HepG2 (cell line): Measurements from ENCODE around the gene KLHL12. TPM values are rescaled to one million over a fixed set of nuclear protein-coding genes. Genes with fewer than 3 reads are reported as not detected.

Experiments
- ARHGAP35 ChIP-seq: sonication (generic); formaldehyde crosslinking; IDR thresholded peaks from 2 replicates; pipeline ENCODE4 v1.9.0; 2022; ENCODE audit warnings: mild to moderate bottlenecking, inconsistent platforms, moderate library complexity, missing genetic modification reagents, borderline replicate concordance
- ARNTL ChIP-seq: sonication (generic); formaldehyde crosslinking; IDR thresholded peaks from 2 replicates; pipeline ENCODE4 v1.4.0; 2020; ENCODE audit warnings: mild to moderate bottlenecking, missing genetic modification reagents
- CHD4 ChIP-seq: fragments of 200-600 bp; sonication (generic); IDR thresholded peaks from 2 replicates; pipeline ENCODE4 v1.7.0; 2017; ENCODE audit warnings: mild to moderate bottlenecking, low read length, borderline replicate concordance
- ESRRA ChIP-seq: sonication (generic); formaldehyde crosslinking; IDR thresholded peaks from 2 replicates; pipeline ENCODE4 v1.5.1; 2020; ENCODE audit warnings: mild to moderate bottlenecking, low read depth, missing genetic modification reagents
- GABPB1 ChIP-seq: IDR thresholded peaks from 2 replicates; pipeline ENCODE4 v1.6.1; 2016; ENCODE audit warnings: mild to moderate bottlenecking, missing genetic modification reagents, moderate library complexity, missing compliant biosample characterization
- KLF16 ChIP-seq, 2 experiments: sonication (generic) in 1 of 2; formaldehyde crosslinking in 1 of 2; IDR thresholded peaks; 2 replicates each; pipeline versions ENCODE4 v1.6.1 to v1.8.0; 2016 to 2023; ENCODE audit warnings: missing genetic modification reagents in 2 of 2, missing compliant biosample characterization in 1 of 2
- KMT2B ChIP-seq: IDR thresholded peaks from 2 replicates; pipeline ENCODE4 v1.6.1; 2016; ENCODE audit warnings: missing genetic modification reagents, missing compliant biosample characterization
- MNT ChIP-seq: fragments of 450-650 bp; IDR thresholded peaks from 2 replicates; pipeline ENCODE4 v1.6.1; 2016
- PRDM15 ChIP-seq: sonication (generic); formaldehyde crosslinking; IDR thresholded peaks from 2 replicates; pipeline ENCODE4 v1.4.0; 2020; ENCODE audit warnings: missing genetic modification reagents
- XBP1 ChIP-seq: sonication (generic); formaldehyde crosslinking; IDR thresholded peaks from 2 replicates; pipeline ENCODE4 v1.5.0; 2020; ENCODE audit warnings: missing genetic modification reagents
- YEATS4 ChIP-seq: sonication (generic); formaldehyde crosslinking; IDR thresholded peaks from 2 replicates; pipeline ENCODE4 v1.4.0; 2020; ENCODE audit warnings: missing genetic modification reagents, borderline replicate concordance
- ZKSCAN1 ChIP-seq: fragments of 150-350 bp; IDR thresholded peaks from 2 replicates; pipeline ENCODE4 v1.6.1; 2014; ENCODE audit warnings: low read length
- ZNF260 ChIP-seq: sonication (generic); formaldehyde crosslinking; IDR thresholded peaks from 2 replicates; pipeline ENCODE4 v1.4.0; 2020; ENCODE audit warnings: missing genetic modification reagents, low read depth, mild to moderate bottlenecking, borderline replicate concordance
- ZNF275 ChIP-seq: sonication (generic); formaldehyde crosslinking; IDR thresholded peaks from 2 replicates; pipeline ENCODE4 v1.8.0; 2022; ENCODE audit warnings: missing genetic modification reagents, mild to moderate bottlenecking, inconsistent platforms, borderline replicate concordance
- ZNF432 ChIP-seq: sonication (generic); formaldehyde crosslinking; IDR thresholded peaks from 2 replicates; pipeline ENCODE4 v1.5.0; 2020; ENCODE audit warnings: missing genetic modification reagents, mild to moderate bottlenecking, borderline replicate concordance
- ZNF501 ChIP-seq: sonication (generic); formaldehyde crosslinking; IDR thresholded peaks from 2 replicates; pipeline ENCODE4 v1.5.1; 2020; ENCODE audit warnings: mild to moderate bottlenecking, moderate library complexity, missing genetic modification reagents
- ZNF644 ChIP-seq: IDR thresholded peaks from 2 replicates; pipeline ENCODE4 v1.6.1; 2016; ENCODE audit warnings: low read depth
- ZSCAN22 ChIP-seq: sonication (generic); formaldehyde crosslinking; IDR thresholded peaks from 2 replicates; pipeline ENCODE4 v1.4.0; 2020; ENCODE audit warnings: mild to moderate bottlenecking, missing genetic modification reagents
- polyA plus RNA-seq, 8 experiments: library from polyadenylated mRNA; depleted of rRNA in 3 of 8; stranded (reverse) in 7 of 8; unstranded in 1 of 8; fragments of >200 nt; fragmentation: Illumina TruSeq in 4 of 8; extraction: Trizol in 4 of 8; gene quantifications; 2 replicates each; pipeline versions ENCODE4 v1.2.1 to v1.2.3, GENCODE V29; 2011 to 2016; ENCODE audit warnings: low read depth in 4 of 8, missing spikeins in 1 of 8, mixed read lengths in 1 of 8; ENCODE audit not compliant: insufficient read depth in 1 of 8
- total RNA-seq, 5 experiments: library from RNA; depleted of rRNA; stranded (reverse); fragments of >200 nt; fragmentation: Illumina TruSeq; extraction: Trizol; gene quantifications; 2 replicates each; pipeline ENCODE4 v1.2.3, GENCODE V29; 2016; ENCODE audit warnings: low read depth in 1 of 5
- TF ChIP-seq, protein P1 (sequence below): sonication (generic); formaldehyde crosslinking; IDR thresholded peaks from 2 replicates; pipeline ENCODE4 v1.9.0; 2021; ENCODE audit warnings: missing genetic modification reagents, mild to moderate bottlenecking, borderline replicate concordance
- TF ChIP-seq, protein P2 (sequence below): IDR thresholded peaks from 2 replicates; pipeline ENCODE4 v1.6.1; 2016; ENCODE audit warnings: mild to moderate bottlenecking, missing biosample characterization, missing genetic modification reagents

Gene KLHL12
- total and polyA plus RNA-seq, 2 of the 13 experiments (the other 11 are each of a cell fraction or from before 2014, with no cell fraction given) = 19.2 to 25.2 TPM

DNA sequence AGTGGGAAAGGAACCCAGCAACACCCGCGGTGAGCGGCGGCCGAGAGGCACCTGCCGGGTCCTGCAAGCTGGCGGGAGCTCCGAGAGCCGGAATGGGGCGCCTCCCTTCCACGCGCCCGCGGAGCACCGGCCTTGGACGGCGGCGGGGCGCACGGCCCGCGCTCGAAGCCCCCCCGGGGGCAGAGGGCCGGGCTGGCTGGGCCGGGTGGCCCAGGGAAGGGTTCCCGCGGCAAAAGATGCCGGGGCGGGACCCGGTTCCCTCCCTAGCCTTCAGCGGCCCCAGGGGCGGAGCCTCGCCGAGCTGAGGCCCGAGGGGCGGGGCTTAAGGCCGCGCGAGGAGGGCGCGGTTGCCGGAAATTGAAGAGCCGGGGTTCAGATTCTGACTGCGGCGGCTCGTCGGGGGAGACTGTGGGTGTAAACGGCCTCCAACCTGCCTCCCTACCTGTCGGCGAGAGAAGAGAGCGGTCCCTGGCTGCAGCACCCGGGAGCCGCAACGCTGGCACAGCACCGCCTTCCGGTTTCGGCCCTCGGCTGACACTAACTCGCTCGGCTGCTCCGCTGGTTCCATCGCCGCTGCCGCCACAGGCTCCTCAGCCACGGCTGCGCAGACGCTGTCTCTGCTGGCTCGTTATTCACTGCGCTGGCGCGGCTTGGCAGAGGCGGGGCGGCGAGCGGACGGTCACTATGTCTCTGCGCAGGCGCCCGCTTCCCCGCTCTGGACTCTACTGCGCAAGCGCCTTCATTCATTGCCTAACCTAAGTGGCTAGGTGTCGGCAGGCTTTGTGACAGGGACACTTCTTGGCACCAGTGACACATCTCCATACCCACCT is 38.3 kb downstream of the KLHL12 start, which contains the start of gene RABIF (continued):
- TF ChIP-seq ESRRA (CRISPR knock-in tag) (0 out of 2 replicates have a peak, but pooled peaks have one; percentile 50), ZNF275 (CRISPR knock-in tag) (no peak; the same call in 1 of the 2 replicates), CHD4 (no peak), PRDM15 (CRISPR knock-in tag) (no peak), MNT (no peak), ZNF432 (CRISPR knock-in tag) (no peak), GABPB1 (CRISPR knock-in tag) (peak; percentile 90), ZSCAN22 (CRISPR knock-in tag) (no peak), KMT2B (peak; percentile 88), XBP1 (CRISPR knock-in tag) (no peak), ZNF501 (CRISPR knock-in tag) (peak; percentile 91), ZNF644 (CRISPR knock-in tag) (no peak), ARHGAP35 (peak; percentile 71; the same call in 1 of the 2 replicates), ZKSCAN1 (no peak), KLF16 (CRISPR knock-in tag; IDR thresholded peaks at IDR 0.05) (peak in 1 of 2 experiments; percentile 79; a peak in 2 of 4 replicates), YEATS4 (CRISPR knock-in tag) (peak; percentile 94), ZNF260 (CRISPR knock-in tag) (no peak), ARNTL (peak; percentile 28; the same call in 1 of the 2 replicates)
- TF ChIP-seq, protein P1, sequence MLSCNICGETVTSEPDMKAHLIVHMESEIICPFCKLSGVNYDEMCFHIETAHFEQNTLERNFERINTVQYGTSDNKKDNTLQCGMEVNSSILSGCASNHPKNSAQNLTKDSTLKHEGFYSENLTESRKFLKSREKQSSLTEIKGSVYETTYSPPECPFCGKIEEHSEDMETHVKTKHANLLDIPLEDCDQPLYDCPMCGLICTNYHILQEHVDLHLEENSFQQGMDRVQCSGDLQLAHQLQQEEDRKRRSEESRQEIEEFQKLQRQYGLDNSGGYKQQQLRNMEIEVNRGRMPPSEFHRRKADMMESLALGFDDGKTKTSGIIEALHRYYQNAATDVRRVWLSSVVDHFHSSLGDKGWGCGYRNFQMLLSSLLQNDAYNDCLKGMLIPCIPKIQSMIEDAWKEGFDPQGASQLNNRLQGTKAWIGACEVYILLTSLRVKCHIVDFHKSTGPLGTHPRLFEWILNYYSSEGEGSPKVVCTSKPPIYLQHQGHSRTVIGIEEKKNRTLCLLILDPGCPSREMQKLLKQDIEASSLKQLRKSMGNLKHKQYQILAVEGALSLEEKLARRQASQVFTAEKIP = no peak
- TF ChIP-seq, protein P2, sequence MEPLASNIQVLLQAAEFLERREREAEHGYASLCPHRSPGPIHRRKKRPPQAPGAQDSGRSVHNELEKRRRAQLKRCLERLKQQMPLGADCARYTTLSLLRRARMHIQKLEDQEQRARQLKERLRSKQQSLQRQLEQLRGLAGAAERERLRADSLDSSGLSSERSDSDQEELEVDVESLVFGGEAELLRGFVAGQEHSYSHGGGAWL (CRISPR knock-in tag) = peak; percentile 78; the same call in 1 of the 2 replicates
